Measurements from ENCODE around the gene PLPPR3.
"Not testable (repeated sequence)": the region's sequence is repeated elsewhere in the genome, so short reads cannot be mapped to it uniquely, and the experiment has no call there.

PLPPR3 gene

DNA sequence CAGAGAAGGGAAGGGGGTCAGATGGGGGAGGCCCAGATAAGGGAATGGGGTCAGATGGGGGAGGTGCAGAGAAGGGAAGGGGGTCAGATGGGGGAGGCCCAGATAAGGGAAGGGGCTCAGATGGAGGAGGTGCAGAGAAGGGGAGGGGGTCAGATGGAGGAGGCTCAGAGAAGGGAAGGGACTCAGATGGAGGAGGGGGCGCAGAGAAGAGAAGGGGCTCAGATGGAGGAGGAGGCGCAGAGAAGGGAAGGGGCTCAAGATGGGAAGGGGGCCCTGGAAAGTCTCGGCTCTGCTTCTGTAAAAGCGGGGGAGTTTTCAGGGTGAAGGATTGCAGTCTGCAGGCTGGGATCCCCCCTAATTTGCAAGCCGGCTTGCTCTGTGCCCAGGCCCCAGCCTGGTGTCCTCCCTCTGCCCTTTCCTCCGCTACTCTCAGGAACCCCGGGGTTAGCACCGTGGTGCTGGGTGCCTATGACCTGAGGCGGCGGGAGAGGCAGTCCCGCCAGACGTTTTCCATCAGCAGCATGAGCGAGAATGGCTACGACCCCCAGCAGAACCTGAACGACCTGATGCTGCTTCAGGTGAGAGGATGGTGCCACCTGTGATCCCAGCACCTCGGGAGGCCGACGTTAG is 7.5 kb upstream of the PLPPR3 start:
- DNase-seq (ENCODE audit: low read depth): no peak

DNA sequence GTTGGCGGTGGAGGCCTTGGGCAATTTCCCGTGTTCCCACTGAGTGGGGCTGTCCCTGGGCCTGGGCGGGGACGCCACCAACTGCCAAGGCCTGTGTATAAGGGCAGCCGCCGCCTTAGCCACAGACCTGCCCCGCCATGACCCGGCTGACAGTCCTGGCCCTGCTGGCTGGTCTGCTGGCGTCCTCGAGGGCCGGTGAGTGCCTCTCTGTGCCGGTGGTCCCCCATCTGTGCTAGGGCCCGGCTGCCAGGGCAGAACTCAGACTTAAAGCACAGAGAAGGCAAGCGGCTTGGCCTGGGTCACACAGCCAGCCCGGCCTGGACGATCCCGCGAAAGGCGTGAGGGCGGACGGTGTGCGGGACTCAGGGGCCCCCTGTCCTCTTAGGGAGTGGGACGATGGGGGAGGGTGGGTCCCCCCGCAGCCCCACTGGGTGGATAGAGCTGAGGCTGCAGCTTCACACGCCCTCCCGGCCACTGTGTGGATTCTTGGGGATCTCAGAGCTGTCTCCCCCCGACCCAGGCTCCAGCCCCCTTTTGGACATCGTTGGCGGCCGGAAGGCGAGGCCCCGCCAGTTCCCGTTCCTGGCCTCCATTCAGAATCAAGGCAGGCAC is 6.1 kb upstream of the PLPPR3 start, which contains the start of gene AZU1:
TSS of gene AZU1 (plus strand) at position 128 of the 612 bp plus-strand sequence. CDS start at position 138, 10 bp downstream.
- no peak for DNase-seq (ENCODE audit: low read depth)

DNA sequence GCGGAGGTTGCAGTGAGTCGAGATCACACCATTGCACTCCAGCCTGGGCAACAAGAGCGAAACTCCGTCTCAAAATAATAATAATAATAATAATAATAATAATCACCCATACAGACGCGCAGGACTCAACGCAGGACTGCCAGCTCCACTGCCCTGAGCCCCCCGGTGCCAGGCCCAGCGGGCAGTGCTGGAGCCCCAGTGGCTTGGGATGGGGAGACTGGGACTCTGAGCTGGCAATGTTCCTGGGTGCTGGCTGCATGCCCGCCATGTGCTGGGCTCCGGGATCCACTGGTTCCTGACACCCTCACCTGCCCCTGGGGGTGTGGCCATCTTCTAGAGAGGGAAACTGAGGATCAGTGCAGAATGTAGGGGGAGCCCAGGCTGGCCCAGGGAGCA is 5.6 kb upstream of the PLPPR3 start:
- no peak for DNase-seq (ENCODE audit: low read depth)

DNA sequence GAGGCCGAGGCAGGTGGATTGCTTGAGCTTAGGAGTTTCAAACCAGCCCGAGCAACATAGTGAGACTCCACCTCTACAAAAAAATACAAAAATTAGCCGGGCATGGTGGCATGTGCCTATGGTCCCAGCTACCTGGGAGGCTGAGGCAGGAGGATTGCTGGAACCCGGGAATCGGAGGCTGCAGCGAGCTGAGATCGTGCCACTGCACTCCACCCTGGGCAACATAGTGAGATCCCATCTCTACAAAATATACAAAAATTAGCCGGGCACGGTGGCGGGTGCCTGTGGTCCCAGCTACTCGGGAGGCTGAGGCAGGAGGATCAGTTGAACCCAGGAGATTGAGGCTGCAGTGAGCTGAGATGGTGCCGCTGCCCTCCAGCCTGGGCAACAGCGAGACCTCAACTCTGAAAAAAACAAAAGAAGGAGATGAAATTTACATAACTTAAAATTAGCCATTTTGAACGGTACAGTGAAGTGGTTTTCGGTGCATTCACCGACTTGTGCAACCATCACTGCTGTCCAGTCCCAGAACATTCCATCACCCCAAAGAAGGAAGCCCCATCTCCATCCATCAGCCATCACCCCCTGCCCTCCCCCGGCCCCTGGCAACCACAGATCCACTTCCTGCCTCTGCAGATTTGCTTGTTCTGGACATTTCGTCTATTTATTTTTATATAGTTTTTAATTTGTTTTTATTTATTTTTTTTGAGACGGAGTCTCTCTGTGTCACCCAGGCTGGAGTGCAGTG is 4.3 kb upstream of the PLPPR3 start:
- no peak for DNase-seq (ENCODE audit: low read depth)

DNA sequence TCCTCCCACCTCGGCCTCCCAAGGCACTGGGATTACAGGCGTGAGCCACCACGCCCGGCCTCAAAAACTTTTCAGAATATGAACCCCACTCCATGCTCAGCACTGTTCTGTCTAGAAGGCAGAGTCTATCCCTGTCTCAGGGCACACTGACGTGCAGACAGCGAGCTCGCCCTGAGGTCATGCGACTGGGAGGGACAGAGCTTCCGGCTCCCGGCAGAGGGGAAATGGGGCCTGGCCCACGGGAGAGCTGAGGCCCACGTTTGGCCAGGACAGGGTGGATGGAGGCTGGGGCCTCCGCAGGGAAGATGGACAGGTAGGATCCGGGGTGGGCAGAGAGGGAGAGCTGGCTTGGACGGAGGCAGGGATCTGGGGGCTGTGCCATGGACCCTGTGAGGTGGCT is 3.1 kb upstream of the PLPPR3 start:
- no peak for DNase-seq (ENCODE audit: low read depth)

DNA sequence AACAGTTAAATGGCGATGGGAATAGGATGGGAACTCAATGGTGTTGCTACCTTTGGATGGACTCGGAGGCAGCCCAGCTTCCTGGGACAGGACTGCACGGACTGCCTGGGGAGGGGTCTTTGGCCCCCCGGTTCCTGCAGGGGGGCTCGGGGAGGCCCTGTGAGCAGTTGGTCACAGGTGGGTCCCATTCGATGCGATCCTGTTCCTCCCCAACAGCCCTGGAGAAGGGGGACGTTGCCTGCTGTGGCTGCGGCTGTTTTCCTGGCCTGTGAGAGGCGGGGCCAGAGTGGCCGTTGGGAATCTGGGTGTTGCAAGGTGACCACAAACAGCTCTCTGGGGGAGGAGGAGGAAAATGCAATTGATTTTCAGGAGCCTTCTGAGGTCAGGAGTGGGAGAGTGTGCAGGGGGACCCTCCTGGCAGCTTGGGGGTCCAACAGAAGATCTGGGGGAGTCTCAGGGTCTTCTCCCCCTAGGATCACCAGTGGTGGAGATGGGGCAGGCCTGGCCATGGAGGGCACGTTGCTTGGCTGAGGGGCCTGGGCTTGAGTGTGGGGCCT is 1.9 kb upstream of the PLPPR3 start:
- no peak for DNase-seq (ENCODE audit: low read depth)

DNA sequence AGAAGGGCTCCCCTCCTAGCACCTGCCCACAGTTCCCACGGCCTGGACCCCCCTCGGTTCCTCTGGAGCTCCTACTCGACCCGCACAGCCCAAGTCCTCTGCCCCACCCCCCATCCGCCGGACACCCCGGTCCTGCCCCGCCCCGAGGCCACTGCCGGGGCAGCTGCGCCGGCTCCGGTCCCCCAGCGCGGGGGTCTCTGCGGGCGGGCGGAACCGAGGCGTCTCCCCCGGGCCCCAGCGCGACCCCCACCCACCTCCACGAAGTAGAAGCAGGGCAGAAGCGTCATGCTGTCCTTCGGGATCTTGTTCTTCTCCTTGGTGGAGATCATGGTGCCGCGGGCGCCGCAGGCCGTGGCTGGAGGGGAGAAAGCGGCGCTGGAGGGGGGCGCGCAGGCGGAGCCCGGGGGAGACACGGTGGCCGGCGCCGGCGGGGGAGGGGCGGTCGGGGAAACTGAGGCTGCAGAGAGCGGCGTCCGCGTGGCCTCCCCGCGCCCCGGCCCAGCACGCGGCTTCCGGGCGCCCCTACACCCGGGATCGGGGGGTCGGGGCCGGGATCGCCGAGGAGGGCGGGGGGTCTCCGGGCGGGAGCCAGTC is 427 bp downstream of the PLPPR3 start:
- no peak for DNase-seq (ENCODE audit: low read depth)

DNA sequence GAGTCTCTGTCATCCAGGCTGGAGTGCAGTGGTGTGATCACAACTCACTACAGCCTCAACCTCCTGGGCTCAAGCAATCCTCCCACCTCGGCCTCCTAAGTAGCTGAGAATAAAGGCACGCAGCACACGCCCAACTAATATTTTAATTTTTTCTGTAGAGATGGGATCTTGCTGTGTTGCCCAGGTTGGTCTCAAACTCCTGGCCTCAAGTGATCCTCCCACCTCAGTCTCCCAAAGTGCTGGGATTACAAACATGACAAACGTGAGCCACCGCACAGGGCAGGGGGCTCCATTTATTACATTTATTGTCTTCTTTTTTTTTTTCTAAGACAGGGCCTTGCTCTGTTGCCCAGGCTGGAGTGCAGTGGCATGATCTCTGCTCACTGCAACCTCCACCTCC is 1.5 kb downstream of the PLPPR3 start:
- not testable (repeated sequence) for DNase-seq (ENCODE audit: low read depth)

DNA sequence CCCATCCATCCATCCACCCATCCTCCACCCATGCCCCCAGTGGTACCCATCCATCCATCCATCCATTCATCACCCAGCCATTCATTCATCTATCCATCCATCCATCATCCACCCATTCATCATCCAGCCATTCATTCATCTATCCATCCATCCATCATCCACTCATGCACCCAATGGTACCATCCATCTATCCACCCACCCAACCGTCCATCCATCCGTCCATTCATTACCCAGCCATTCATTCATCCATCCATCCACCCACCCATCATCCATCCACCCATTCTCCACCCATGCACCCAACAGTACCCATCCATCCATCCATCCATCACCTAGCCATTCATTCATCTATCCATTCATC is 5.3 kb downstream of the PLPPR3 start:
- no peak for DNase-seq (ENCODE audit: low read depth)

DNA sequence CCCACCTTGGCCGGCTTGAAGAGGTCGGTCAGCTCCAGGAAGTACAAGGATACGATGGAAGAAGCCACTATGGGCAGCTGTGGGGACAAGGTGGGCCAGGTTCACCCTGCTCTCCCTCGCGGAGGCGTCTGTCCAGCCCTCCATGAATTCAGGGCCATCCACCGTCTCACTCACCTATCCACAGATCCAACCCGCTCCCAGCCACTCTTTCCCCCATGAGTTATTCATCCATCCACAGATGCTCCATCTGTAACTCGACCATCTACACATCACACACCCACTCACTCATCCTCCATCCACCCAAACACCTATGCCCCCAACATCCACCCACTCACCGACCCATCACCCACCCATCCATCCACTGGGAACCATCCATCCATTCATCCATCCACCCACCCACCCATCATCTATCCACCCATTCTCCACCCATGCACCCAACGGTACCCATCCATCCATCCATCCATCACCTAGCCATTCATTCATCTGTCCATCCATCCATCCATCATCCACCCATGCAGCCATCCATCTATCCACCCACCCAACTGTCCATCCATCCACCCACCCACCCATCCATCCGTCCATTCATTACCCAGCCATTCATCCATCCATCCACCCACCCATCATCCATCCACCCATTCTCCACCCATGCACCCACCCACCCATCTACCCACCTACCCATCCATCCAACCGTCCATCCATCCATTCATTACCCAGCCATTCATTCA is 5.8 kb downstream of the PLPPR3 start:
- DNase-seq (ENCODE audit: low read depth): no peak

DNA sequence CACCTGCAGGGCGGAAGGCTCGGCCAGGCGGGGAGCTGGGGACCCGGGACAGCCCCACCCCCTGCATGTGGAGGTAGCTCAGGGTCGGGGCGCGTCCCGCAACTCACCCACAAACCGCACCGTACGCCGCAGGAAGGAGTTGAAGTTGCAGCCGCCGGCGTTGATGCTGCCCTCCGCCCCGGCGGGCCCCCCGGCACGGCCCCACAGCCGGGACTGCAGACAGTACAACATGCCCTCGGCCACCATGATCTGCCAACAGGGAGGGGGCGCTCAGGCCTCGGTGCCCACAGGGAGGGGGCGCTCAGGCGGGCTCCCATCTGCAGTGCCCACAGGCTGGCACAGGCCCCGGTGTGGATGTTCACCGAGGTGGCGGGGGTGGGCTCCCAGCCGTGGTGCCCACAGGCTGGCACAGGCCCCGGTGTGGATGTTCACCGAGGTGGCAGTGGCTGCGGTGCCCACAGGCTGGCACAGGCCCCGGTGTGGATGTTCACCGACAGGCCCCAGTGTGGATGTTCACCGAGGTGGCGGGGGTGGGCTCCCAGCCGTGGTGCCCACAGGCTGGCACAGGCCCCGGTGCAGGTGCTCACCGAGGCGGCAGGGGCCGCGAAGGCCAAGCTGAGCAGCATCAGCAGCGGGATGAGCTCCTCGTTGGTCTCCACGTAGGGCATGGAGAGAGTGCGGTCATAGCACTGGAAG is 6.5 kb downstream of the PLPPR3 start:
- DNase-seq (ENCODE audit: low read depth): no peak

DNA sequence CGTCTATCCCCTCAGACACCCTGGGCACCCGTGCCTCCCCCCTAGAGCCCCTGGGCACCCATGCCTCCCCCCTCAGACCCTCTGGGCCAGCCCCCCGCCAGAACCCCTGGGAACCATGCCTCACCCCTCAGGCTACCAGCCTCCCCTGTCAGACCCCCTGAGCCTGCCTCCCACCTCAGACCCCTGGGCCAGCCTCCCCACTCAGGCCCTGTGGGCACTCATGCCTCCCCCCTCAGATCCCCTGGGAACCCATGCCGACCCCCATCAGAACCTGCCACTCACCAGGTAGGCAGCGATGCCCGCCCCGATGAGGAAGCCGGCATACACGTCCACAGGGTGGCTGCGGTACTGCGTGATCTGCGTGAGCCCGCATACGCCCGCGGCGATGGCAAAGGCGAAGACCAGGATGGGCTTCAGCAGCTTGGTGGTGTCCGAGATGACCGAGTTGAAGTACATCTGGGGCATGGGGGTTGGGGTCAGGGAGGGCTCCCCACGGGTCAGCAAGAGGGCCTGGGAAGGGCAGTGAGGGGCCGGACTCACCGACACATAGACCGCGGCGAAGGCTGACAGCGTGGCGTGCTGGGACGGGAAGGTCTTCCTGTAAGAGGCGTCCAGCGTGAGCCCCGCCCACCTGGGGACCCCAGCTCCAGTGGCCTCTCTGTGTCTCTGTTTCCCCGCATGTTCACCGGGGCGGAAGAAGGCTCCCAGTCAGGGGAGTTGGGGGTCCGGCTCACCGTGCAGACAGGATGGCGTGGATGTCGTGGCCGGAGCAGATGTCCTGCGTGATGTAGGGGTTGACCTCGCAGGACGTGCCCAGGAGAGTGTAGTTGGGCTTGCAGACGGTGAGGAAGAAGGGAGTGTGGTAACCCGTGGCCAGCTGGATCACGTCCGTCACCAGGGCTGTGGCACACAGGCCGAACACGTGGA is 7.3 kb downstream of the PLPPR3 start:
- no peak for DNase-seq (ENCODE audit: low read depth)

DNA sequence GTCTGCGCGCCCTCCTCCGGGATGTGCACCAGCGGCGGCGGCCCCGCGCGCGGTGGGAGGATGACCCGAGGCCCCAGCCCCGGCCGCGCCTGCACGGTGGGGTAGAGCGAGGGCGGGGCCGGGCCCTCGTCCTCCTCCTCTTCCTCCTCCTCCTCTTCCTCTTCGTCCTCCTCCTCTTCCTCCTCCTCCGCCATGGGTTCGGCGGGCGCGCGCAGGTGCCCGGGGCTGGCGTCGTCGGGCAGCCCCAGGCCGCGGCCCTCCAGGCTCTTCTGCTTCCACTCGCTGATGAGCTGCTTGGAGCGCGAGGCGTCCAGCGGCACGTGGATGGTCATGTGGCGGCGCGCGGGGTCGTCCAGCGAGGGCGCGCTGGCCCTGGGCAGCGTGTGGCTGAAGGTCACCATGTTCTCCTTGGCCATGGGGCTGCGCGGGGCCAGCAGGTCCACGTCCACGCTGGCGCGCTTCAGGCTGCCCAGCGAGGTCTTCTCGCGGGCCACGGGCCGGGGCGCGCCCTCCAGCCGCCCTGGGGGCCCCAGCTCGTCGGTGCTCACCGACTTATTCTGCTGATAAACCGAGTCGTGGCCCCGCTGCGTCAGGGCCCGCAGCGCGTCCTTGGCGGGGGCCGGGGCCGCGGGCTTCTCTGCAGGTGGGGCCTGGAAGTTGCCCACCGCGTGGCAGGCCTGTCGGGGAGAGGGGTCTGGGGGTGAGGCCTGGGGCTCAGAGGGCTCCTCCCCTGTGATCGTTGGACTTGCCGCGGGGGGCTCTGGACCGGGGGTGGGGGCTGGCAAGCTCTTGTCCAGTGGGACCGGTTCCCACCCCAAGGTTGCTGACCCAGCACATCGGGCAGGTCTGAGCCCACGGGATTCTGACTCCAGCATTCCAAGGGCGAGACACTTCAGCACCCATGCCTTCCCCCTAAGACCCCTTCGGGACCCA is 8.3 kb downstream of the PLPPR3 start:
- DNase-seq (ENCODE audit: low read depth): no peak

DNA sequence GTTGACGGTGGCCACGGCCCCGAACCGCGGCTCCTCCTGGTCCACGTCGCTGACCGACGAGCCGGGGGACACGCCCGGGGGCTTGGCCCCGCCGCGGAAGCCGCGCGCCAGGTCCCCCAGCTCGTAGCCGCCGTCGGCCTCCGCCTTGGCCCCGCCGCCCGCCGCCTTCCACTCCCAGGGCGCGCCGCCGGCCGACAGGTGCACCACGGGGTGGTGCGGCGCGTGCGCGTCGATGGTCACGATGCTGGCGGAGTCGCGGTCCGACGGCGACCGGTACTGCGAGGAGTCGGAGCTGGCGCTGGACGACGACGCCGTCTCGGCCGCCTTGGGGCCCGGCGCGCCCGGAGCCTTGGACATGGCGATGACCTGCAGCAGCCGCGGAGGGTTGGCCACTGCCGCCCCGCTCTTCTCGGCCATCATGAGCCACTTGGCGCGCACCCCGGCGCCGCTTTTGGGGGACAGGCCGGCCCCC is 9.0 kb downstream of the PLPPR3 start:
- no peak for DNase-seq (ENCODE audit: low read depth)

DNA sequence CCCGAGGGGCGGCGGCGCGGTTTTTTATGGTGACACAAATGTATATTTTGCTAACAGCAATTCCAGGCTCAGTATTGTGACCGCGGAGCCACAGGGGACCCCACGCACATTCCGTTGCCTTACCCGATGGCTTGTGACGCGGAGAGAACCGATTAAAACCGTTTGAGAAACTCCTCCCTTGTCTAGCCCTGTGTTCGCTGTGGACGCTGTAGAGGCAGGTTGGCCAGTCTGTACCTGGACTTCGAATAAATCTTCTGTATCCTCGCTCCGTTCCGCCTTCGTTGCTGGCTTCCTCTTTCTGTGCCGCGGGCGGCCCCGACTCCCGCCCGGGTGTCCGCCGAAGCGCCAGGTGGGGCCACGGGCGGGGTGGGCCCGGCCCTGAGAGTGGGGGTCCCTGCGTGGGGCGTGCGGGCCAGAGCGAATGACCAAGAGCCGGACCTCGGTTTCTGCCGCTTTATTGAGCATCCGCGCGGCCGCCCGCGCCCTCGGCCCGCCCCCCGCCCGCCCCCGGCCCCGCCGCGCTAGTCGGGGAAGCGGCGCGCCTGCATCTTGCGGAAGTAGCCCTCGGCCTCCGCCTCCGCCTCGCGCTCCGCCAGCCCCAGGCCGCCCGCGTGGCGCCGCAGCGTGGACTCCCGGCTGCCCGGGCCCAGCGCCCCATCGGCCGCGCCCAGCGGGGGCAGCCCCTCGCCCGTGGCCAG is 9.6 kb downstream of the PLPPR3 start:
- DNase-seq (ENCODE audit: low read depth): no peak

DNA sequence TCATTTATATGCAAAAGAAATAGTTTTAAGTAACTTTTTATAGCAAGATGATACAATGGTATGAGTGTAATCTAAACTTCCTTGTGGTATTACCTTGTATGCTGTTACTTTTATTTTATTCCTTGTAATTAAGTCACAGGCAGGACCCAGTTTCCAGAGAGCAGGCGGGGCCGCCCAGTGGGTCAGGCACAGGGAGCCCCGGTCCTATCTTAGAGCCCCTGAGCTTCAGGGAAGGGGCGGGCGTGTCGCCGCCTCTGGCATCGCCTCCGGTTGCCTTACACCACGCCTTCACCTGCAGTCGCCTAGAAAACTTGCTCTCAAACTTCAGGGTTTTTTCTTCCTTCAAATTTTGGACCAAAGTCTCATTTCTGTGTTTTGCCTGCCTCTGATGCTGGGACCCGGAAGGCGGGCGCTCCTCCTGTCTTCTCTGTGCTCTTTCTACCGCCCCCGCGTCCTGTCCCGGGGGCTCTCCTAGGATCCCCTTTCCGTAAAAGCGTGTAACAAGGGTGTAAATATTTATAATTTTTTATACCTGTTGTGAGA is 10.2 kb downstream of the PLPPR3 start:
- no peak for DNase-seq (ENCODE audit: low read depth)

DNA sequence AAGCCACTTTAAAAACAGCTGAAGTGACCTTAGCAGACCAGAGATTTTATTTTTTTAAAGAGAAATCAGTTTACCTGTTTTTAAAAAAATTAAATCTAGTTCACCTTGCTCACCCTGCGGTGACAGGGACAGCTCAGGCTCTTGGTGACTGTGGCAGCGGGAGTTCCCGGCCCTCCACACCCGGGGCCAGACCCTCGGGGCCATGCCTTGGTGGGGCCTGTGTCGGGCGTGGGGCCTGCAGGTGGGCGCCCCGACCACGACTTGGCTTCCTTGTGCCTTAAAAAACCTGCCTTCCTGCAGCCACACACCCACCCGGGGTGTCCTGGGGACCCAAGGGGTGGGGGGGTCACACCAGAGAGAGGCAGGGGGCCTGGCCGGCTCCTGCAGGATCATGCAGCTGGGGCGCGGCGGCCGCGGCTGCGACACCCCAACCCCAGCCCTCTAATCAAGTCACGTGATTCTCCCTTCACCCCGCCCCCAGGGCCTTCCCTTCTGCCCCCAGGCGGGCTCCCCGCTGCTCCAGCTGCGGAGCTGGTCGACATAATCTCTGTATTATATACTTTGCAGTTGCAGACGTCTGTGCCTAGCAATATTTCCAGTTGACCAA is 10.8 kb downstream of the PLPPR3 start:
- no peak for DNase-seq (ENCODE audit: low read depth)
